Activated CD4-positive, CD25-positive, alpha-beta regulatory T cell treated with anti-CD3 and anti-CD28 coated beads, Interleukin-2, amount 50 U/mL, for 24 hours (primary cell): ENCODE results near the gene FGD6.
"Not testable (repeated sequence)": the region's sequence is repeated elsewhere in the genome, so short reads cannot be mapped to it uniquely, and the experiment has no call there.

Experiments
- ATAC-seq, 2 donors: fragments of 150-1000 bp; cut with Tn5 transposase; one replicate each; pipeline ENCODE4 v1.10.0; 2021; ENCODE audit warnings: mild to moderate bottlenecking in 1 of 2, moderate library complexity in 1 of 2

FGD6 gene

DNA sequence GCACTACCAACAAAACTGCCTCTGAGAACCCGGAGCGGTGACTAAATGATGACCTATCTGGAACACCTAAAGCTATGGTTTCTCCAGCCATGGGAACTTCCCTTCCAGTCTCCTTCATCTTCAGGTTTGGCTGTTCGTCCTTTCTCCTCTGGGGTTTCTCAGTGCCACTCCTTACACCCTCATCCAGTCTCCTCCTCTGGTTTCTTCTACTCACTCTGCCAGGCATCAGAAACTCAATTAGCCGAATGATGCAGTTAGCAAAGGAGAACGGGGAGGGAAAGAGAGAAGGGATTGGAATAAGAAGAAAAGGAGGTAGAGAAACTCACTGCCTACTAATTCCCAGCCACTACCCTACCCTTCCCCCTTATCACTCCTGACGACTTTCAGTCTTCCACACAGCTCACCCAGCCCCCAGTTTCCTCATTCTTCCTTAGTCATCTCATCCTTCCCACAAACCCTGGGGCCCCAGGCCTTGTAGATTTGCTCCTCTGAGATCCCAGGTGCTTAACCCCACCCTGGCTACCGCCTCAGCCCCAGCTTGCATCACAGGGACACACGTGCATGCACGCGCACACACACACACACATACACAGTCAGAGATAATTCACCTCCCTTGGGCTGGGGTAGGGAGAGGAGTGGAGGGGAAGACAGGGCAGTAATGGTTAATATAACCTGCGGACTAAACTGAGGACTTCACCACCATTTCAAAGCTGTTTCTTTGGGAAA is 13.0 kb downstream of the FGD6 start:
- no peak for ATAC-seq

DNA sequence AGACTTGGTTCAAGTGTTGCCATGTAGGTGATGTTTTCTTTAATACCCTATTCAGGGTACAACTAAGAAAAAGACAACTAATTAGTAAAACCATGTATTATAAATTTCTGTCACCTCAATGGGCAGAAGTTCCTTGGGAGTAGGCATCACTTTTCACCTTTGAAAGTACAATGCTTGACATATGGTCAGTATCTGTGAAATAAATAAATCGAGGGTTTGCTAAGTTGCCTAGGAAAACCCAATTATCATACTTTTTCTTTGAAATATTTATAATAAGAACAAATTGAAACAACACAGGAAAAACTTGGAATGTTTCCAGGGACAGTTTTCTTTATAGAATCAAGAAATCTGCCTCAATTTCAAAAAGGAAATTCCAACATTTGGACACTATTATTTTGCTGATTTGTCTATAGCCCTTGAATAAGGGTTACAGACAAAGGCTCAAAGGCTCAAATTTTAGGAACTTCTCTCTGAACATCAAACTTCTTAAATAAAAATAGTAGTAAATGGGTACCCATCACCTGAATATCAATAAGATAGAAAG is 13.7 kb downstream of the FGD6 start:
- no peak for ATAC-seq

DNA sequence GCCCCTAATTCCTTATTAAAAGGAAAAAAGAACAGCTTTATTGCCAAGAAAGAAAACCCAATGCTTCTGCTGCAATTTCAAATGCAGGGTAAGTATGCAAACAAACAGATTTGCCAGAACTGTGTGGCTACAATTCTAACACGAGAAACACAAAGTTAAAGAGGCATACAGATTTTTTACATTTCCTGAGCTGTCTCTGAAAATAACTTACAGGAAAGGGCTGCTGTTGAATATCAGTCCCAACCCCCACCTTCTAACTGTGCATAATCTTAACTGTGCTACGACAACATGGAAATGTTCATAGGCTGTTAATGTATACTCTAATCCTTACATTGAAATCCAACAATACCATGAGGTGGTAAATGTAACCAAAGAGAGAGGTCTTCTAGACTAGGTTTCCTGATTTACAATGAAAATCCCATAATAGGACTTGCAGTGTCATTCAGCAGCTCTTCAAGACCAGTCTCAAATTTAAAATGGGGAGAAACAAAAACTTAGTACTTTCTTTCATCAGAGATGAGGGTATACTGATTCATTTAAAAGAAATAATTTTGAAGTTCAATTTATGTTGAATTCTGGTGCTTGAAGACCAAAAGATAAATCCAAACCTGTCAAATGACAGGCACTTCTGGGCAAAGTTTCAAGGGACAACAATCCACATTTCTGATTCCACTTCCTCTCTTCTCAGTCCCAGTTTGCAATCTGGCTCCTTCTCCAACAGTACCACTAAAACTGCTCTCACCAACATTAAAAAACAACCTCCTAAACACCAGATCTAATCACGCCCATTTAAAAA is 14.4 kb downstream of the FGD6 start:
- no peak for ATAC-seq

DNA sequence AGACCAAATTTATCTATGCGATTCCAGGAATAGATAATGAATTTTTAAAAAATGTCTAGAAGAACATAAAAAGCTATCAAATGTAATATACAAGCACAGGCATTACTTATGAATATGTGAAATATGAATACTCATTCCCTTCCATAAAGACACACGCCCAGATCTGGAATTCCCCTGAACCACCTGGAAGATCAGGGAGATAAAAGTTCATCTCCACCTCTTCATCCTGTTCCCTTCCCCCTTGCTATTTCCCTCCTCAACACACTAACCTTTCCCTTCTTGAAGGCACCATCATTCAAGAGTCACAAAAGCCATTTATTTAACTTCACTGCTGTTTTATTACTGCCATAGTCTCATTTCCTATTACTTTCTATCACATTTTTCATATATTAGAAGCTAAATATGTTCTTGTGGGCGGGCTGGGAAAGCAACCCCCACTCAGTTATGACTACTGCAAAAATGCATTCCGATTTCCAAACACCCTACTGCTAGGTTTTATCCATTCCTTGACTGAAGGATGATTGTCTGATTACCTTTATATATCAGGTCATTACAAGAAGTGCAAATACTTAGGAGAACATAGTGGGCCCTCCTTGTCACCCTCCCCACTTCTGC is 16.1 kb downstream of the FGD6 start:
- ATAC-seq: no peak

DNA sequence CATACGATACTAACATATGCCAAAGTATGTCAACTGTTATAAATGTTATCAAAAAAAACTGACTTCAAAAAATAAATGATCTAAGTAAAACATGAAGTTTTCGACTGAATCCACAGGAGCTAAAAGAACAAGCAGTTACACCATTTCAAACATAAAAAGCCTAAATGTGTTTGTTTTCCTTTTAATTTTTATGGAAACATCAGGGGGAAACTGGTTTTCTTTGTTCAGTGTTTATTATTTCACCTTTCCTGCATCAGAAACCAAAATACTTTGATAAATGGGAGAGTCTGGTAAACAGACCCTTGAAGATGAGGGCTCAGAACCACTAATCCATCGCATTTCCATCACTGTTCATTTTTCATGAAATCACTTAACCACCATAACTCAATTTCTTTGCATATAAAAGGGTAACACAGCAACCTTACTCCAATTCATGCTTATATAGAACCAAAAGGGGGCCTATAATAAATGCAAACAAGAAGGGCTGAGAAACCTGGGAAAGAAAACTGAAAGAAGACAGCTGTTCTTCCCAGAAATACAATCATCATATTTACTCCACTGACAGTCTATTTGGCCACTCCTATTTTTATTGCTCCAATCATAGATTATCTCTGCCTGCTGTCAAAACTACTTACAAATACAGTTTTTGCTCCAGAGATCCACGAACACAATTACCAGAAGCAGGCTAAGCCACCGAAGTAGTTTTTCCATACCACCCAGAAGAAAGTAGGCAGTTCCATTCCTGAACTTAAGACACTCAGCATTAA is 17.0 kb downstream of the FGD6 start:
- ATAC-seq: no peak

DNA sequence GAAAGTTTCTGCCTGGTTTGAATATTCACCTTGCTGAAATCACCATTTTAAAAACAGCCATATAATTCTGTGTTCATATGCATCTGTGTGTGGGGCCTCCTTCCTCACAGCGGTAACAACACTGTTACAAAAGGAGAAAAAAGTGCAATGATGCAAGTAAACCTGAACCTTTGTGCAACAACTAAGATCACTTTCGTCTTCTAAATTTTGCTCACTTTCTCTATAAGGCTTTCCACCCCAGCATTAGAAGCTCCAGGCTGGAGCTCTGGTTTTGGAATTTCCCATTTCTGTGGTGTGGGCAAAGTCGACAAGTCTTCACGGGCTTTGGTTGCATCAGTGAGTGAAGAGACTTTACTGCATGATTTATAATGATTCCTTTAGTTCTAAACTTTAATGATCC is 18.4 kb downstream of the FGD6 start:
- ATAC-seq: no peak

DNA sequence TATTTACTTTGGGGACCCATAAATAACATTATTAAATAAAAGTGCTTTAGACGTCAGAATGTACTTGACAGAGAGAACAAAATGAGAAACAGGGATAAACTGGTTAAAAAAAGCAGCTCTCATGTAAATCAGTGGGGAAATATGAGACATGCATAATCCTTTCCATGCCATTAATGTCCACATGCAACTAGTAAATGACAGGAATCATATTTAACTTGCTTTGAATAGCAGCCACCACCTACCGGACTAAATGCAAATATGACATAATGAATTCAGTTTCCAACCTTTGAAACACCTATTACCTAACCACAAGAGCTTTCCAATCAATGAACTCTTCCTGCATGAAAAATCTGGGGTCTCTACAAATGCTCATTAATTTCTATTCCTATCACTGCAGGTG is 19.6 kb downstream of the FGD6 start:
- ATAC-seq: no peak

DNA sequence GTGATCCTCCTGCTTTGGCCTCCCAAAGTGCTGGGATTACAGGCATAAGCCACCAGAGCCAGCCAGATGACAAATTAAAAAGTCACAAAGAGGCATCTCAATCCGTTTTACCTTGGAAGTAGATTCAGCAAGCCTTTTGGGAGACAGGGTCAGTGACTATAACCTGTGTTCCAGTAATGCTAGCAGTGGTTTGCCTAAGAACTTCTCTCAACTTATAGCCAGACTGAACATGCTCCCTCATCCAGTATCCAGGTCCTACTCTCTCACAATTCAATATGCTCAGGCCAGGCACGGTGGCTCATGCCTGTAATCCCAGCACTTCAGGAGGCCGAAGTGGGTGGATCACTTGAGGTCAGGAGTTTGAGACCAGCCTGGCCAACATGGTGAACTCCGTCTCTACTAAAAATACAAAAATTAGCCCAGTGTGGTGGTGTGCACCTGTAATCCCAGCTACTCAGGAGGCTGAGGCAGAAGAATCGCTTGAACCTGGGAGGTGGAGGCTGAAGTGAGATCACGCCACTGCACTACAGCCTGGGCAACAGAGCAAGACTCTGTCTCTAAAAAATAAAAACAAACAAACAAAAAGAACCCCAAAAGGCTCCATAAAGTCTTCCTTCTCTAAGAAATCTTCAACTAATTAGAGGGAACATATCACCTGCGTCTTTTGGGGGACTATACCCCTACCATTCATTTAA is 20.2 kb downstream of the FGD6 start:
- not testable (repeated sequence) for ATAC-seq

DNA sequence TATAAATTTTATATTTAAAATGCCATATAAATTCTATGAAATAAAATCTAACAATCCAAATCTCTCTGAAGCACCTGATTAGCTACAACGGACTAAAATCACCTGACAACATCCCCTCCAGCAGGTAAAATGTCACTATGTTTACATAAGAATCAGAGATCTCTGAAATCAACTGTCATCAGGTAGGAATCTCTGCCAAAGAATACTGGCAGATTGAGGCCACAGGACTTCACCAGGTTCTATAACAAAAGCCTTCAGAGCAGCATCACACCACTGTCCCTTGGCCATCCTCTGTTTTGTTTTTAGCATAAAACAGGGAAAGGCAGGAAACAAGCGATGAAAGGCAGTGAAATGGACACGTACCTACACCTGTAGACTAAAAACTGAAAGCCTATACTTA is 22.1 kb downstream of the FGD6 start:
- no peak for ATAC-seq

DNA sequence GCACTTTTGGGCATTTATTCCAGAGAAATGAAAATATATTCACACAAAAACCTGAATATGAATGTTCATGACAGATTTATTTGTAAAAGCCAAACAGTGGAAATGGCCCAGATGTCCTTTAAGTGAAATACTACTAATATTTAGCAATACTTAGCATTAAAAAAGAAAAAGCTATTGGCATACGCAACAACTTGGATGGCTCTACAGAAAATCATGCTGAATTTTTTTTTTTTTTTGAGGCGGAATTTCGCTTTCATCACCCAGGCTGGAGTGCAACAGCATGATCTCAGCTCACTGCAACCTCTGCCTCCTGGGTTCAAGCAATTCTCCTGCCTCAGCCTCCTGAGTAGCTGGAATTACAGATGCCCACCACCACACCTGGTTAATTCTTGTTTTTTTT is 24.1 kb downstream of the FGD6 start:
- ATAC-seq: no peak

DNA sequence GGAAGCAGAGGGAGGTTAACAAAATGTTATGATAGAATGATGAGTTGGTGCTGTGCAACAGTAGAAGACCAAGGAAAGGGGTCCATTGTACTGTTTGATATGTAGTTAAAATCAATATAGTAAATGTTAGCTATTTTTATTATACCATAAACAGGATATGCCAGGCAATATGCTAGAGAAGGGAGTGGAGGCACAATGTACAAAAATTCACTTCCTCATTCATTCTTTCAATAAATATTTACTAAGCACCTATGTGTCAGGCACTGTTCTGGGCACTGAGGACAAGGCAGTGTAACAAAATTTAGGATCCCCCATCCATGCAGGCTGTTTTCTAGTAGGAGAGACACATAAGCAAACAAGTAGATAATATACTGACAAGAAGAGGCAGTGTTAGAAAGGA is 25.0 kb downstream of the FGD6 start:
- ATAC-seq: no peak

DNA sequence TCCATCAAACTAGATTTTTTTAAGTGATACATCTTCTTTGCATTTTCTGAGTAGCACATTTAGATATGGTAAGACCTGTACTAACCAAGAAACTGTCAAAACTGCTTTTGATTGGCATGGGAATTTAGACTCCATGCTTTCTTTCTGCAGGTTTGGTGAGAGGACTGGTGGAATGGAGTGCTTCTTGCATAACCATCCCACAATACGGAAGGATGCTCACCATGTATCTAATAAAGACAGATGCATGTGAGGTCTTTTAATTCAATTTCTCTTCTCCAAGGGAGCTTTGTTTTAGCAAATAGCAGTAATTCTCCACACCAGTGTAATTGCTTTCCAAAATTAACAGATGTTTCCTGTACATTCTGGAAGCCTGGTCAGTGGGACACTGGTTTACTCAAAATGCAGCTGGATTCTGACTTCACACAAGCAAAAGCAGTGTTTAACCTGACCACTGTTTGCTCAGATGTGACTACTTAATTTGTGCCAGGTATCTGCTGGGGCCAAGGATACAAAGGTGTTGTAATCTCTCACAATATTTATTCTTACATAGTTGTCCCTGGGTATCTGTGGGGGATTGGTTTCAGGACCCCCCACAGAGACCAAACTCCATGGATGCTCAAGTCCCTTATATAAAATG is 26.1 kb downstream of the FGD6 start:
- ATAC-seq: no peak

DNA sequence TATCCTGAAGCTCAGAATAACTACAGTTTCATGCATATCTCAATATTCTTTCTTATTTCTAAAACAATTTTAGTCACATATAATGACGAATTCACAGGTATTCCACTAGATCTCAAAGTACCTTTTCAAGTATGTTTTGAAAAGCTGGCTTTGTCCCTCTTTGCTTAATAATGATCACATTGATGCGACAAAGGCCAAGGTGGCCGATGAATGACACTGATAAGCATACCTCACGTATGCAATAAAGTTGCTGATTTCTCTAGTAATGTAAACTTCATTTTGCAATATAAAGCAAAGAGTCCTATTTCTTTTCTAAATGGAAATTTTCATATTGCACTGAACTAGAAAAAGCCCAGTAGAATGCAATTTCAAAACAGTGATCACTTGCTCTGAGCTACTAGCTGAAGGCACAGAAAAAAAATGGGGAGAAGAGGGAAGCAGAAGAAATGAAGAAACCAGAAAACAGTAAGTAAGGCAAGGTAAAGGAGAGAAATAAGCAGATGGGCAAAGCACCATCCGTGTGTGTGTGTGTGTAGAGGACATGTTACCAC is 29.3 kb downstream of the FGD6 start:
- no peak for ATAC-seq

DNA sequence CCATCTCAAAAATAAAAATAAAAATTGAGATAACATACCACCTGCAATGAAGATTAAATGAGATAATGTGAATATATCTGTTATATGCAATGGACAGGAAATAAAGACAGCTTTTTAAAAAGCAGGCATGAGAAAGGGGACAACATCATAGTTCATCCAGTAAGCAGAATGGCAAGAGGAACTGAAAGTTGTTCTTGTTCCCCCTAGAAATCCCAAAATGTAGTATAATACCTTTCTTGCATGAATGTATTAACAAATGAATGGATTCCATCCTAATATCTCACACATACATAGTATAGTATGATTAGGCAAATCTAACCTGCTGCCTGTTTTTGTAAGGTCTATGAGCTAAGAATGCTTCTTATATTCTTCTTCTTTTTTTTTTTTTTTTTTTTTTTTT is 31.4 kb downstream of the FGD6 start:
- ATAC-seq: no peak

DNA sequence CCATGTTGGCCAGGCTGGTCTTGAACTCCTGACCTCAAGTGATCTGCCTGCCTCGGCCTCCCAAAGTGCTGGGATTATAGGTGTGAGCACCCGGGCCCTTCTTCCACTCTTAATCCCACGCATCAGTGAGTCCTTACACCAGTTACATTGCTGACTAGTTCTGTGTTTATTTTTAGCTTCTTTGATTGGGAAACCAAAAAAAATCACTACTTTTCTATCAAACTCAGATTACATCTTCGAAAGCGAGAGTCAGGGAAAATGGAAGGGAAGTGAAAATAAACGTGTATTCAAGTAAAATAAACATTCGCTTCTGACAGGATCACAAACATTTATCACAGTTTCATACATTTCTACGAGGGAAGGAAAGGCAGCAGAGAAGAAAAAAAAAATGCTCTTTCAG is 32.2 kb downstream of the FGD6 start:
- ATAC-seq: no peak

DNA sequence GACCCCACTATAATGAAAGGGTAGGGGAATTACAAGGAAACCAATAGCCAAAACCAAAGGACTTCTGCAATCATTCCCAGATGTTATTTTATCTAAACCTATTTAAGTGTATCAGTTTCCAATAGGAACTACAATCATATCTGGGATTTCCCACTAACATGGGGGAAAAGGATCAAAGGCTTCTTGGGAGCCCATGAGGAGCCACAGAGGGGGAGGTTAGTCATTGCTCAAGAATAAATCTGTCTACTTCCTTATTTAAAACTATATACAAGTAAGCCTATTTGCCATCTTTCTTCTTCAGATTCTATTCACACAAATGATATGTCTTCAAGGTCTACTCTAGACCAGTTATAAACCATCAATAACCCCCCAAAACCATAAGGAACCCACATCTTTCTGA is 33.1 kb downstream of the FGD6 start:
- no peak for ATAC-seq

DNA sequence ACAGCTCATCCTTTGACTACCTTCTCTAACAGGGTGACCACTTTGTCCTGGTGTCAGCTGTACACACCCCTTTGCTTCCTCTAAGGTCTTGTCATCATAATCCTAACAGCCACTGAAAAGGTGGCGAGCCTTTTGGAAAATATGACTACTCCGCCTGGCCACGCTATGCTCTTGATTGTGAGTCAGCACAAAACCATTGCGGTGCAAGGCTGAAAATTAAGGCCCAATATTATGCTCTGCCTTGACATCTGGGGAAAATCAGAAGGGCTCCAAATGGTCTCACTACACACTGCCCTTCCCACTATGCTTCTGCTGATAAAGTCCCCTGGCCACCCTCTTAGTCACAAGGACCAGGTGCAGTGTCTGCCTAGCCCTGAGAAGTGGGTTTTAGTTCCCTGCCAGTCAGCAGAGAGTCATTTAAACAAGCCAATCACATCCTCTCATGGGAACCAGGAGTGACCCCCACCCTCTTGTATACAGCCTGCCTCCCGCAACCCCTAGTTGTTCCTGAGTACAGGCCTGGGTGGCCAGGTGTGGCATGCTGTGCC is 34.3 kb downstream of the FGD6 start:
- peak; percentile 41 to 56 for ATAC-seq

DNA sequence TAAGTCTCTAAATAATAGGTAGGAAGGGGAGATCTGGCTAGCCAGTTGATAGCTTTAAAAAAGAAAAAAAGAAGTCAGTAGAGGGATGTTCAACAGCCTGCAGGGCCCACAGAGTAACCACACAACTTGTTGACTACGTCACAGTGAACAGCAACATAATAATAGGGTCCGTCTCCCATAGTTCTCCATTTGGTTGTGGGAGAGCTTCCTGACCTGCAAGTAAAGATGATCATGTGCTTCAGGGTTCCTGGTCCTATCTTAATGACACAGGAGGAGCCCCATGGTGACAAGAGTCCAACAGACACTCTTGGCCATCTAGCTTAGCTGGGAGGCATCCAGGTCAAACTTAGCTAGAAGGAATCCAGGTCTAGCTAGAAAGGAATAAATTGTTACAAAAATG is 36.2 kb downstream of the FGD6 start:
- no peak for ATAC-seq

DNA sequence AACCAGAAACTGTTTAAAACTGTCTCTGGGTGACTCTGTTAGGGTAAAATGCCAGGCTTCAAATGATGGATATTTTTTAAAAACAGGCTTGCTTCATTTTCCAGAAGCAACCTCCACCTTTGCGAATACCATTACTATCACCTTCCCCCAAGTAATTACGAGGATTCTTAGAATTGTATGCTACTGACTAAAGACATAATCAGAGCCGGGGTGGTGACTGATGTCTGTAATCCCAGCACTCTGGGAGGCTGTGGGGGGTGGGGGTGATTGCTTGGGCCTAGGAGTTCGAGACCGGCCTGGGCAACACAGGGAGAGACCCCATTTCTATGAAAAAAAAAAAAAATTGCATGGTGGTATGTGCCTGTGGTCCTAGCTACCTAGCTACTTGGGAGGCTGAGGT is 38.3 kb downstream of the FGD6 start:
- no peak for ATAC-seq

DNA sequence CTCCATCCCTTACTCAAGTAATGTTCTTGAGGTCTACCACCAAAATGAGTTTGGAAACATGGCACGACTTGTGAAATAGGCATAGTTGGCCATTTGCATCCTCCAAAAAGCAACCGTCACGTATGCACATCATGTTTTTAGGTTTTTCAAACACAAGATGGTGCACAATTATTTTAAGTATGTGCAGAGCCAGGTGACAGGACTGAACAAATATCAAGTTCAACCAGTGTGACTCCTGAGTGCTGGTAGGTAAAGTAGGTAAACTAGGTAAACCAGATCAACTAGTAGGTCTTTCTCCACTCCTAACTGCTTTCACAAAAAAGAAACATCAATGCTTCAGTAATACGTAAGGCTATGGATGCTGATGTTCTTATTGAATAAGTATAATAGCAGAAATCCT is 39.1 kb downstream of the FGD6 start:
- no peak for ATAC-seq

DNA sequence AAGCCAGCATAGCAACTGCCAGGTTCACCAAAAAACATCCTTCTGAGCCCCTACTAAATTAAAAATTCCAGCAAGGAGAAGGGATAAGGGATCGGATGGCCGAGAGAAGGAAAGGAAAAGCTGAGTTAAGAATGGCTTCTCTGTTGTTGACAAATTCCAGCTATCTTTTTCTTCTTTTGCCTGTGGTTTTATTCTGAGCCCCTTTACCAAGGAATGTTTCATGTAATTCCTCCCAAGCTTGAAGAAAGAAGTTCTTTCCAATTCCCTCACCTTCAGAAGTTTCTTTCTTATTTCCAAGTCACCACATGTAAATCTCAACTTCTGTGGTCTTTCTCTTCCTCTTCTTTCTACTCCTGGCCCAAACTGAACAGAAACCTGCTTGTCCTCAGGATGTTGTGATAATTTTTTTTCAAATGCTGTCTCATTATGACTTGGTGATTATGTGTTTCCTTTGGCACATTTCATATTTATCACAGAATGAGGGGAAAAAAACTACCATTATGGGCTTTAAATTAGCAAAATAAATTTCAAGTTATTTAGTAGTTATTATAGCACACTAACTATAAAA is 40.0 kb downstream of the FGD6 start:
- ATAC-seq: no peak
